ENCODE results near the gene TRIO. TPM values are rescaled to one million over a fixed set of nuclear protein-coding genes. Genes with fewer than 3 reads are reported as not detected.
A peak's percentile ranks its signal among the peaks of the same experiment; 100 is the strongest.
"Not testable (repeated sequence)": the region's sequence is repeated elsewhere in the genome, so short reads cannot be mapped to it uniquely, and the experiment has no call there.

TRIO gene
- total RNA-seq, 5 donors from 2014 or later (not counting 1 experiment from before 2014, with no cell fraction given) = 6.2 to 31.1 (median 11.8) TPM

DNA sequence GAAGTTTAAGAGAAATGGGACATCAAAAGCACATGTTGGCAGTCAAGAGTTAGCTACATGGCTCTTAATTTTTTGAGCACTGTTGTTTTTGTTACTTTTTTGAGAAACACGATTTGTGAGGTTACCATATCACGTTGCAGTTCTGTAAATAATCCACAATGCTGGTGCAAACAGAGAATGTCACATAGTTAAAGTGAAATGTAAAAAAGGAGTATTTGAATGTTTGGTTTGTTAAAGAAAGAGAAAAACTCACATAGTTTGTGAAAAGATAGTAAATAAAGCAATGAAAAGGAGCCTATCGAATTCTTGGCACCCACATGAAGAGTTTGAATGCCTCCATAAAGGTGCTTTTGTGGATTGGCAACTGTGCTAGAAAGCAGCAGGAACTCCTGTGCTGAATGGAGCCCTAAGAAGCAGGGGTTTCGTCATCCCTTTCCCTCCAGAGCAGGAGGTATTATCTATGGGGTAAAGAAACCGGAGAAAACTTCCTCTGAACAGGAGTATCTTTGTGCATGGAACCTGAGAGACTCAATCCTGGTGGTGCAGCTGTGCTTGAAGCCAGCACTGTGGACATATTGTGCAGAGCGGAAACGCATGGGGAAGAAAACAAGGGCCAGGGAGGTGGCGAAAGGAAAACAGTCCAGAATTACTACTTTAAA is 289.9 kb downstream of the TRIO start:
- Histone ChIP-seq H3K4me3 (ENCODE audit: control insufficient read depth in 1 of 2, extremely low read depth in 1 of 2, low read length in 1 of 2) (no peak overlapping the region), H3K9me3 (no peaks in the 10 kb centered on the region), H3K27me3 (replicated peaks in 1 of 2; ENCODE audit: control insufficient read depth in 2 of 2, extremely low read depth in 1 of 2, insufficient read depth in 2 of 2, low read length in 1 of 2) (no peaks in the 10 kb centered on the region), H3K27ac (ENCODE audit: low read length) (no peak overlapping the region), H3K4me1 (ENCODE audit: control insufficient read depth in 1 of 2, extremely low read depth in 1 of 2, insufficient read depth in 2 of 2, low read length in 2 of 2) (no peaks in the 10 kb centered on the region), H3K36me3 (ENCODE audit: control insufficient read depth in 2 of 2, extremely low read depth in 1 of 2, insufficient read depth in 1 of 2, low read length in 1 of 2) (no peaks in the 10 kb centered on the region)
- peaks cover 2 to 5% (median 3%) of the 10 kb centered on the region in 3 donors for H3K4me1 Mint-ChIP-seq
- DNase-seq = no peak
- WGBS (ENCODE audit: insufficient coverage) = 70% methylated on average over 2 of the region's 8 CpGs
- ATAC-seq (replicated peaks in 1 of 4) = no peak
- H3K27ac Mint-ChIP-seq = no peak overlapping the region
- H3K27me3 Mint-ChIP-seq = peaks cover 0 to under 1% of the 10 kb centered on the region in 2 donors
- ChIA-PET CTCF (no interaction called here), POLR2A (no interaction called here)
- no peaks in the 10 kb centered on the region for H3K9me3 Mint-ChIP-seq
- no peaks in the 10 kb centered on the region for H3K36me3 Mint-ChIP-seq
- no peak overlapping the region for H3K4me3 Mint-ChIP-seq

DNA sequence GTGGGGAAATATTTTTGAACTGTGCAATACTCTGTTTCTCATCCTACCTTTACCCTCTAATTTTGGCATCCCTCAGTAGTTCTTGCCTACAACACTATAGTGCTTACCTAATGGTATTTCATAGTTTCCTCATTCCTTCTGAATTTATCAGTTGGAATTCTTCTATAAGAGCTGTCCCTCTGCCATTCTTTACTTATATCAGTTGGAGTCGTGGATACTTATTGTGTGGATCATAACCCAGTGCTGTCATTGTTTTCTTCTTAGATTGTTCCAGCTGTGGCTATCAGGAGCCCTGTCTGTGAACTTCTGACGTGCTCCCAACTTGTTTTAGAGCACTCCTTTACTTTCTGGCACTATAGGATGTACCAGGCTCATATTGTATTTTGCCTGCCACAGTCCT is 292.3 kb downstream of the TRIO start:
- Histone ChIP-seq H3K36me3 (ENCODE audit: control insufficient read depth in 2 of 2, extremely low read depth in 1 of 2, insufficient read depth in 1 of 2, low read length in 1 of 2) (no peaks in the 10 kb centered on the region), H3K4me3 (ENCODE audit: control insufficient read depth in 1 of 2, extremely low read depth in 1 of 2, low read length in 1 of 2) (no peak overlapping the region), H3K9me3 (no peaks in the 10 kb centered on the region), H3K4me1 (ENCODE audit: control insufficient read depth in 1 of 2, extremely low read depth in 1 of 2, insufficient read depth in 2 of 2, low read length in 2 of 2) (no peaks in the 10 kb centered on the region), H3K27me3 (replicated peaks in 1 of 2; ENCODE audit: control insufficient read depth in 2 of 2, extremely low read depth in 1 of 2, insufficient read depth in 2 of 2, low read length in 1 of 2) (peaks cover 0 to 3% of the 10 kb centered on the region in 2 experiments), H3K27ac (ENCODE audit: low read length) (no peak overlapping the region)
- Mint-ChIP-seq H3K4me3 (no peak overlapping the region), H3K27ac (no peak overlapping the region), H3K27me3 (peaks cover 0 to 3% of the 10 kb centered on the region in 2 donors), H3K36me3 (no peaks in the 10 kb centered on the region), H3K4me1 (peaks cover 6 to 13% (median 10%) of the 10 kb centered on the region in 3 donors), H3K9me3 (no peaks in the 10 kb centered on the region)
- ATAC-seq (replicated peaks in 1 of 4) (no peak), DNase-seq (no peak)
- ChIA-PET POLR2A (no interaction called here), CTCF (no interaction called here)
- no CpG with 5 or more reads among the region's 2 CpGs for WGBS (ENCODE audit: insufficient coverage)

DNA sequence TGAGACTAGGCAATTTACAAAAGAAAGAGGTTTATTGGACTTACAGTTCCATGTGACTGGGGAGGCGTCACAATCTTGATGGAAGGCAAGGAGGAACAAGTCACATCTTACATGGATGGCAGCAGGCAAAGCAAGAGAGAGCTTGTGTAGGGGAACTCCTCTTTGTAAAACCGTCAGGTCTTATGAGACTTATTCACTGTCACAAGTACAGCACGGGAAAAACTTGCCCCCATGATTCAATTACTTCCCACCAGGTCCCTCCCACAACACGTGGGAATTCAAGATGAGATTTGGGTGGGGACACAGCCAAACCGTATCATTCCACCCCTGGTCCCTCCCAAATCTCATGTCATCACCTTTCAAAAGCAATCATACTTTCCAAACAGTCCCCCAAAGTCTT is 293.0 kb downstream of the TRIO start:
- ATAC-seq (replicated peaks in 1 of 4); H3K27me3 ChIP-seq (replicated peaks in 1 of 2; ENCODE audit: control insufficient read depth in 2 of 2, extremely low read depth in 1 of 2, insufficient read depth in 2 of 2, low read length in 1 of 2); H3K4me3 Mint-ChIP-seq; H3K4me1 ChIP-seq (ENCODE audit: control insufficient read depth in 1 of 2, extremely low read depth in 1 of 2, insufficient read depth in 2 of 2, low read length in 2 of 2); CTCF ChIA-PET; POLR2A ChIA-PET; H3K9me3 ChIP-seq; H3K36me3 ChIP-seq (ENCODE audit: control insufficient read depth in 2 of 2, extremely low read depth in 1 of 2, insufficient read depth in 1 of 2, low read length in 1 of 2); H3K36me3 Mint-ChIP-seq; H3K27ac ChIP-seq (ENCODE audit: low read length); H3K27me3 Mint-ChIP-seq; H3K9me3 Mint-ChIP-seq; H3K27ac Mint-ChIP-seq; DNase-seq; H3K4me3 ChIP-seq (ENCODE audit: control insufficient read depth in 1 of 2, extremely low read depth in 1 of 2, low read length in 1 of 2): not testable (repeated sequence)
- H3K4me1 Mint-ChIP-seq = peaks cover 6 to 13% (median 10%) of the 10 kb centered on the region in 3 donors
- 93% methylated on average over 2 of the region's 5 CpGs for WGBS (ENCODE audit: insufficient coverage)

DNA sequence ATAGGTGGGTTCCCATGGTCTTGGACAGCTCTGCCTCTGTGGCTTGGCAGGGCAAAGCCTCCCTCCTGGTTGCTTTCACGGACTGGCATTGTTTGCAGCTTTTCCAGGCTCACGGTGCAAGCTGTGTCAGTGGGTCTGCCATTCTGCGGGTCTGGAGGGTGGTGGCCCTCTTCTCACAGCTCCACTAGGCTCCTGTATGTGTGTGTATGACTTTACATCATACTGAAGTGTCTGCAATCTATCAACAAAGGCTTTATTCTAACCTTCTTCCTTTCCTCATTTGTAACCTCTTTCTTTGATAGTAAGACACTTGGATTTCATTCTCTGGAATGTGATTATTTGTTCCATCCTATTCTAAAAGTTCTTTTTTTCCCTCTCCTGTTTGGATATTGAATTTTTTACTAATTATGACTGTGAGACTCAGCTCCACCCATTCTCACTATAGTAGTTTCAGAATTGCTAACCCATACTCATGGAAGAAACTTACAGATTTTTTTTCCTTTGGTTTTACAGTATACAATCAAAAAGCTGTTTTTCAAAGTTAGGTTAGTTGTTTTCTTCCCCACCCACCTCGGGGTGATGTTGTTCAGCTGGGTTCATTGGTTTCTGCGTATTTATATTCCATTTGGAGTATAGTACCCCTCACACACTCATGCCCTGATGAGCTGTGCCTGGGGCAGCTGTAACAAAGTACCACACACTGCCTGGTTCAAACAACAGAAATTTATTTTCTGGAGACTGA is 293.8 kb downstream of the TRIO start:
- Histone ChIP-seq H3K4me1 (ENCODE audit: control insufficient read depth in 1 of 2, extremely low read depth in 1 of 2, insufficient read depth in 2 of 2, low read length in 2 of 2) (no peaks in the 10 kb centered on the region), H3K27ac (ENCODE audit: low read length) (no peak overlapping the region), H3K27me3 (replicated peaks in 1 of 2; ENCODE audit: control insufficient read depth in 2 of 2, extremely low read depth in 1 of 2, insufficient read depth in 2 of 2, low read length in 1 of 2) (peaks cover 0 to 3% of the 10 kb centered on the region in 2 experiments), H3K4me3 (ENCODE audit: control insufficient read depth in 1 of 2, extremely low read depth in 1 of 2, low read length in 1 of 2) (no peak overlapping the region), H3K36me3 (ENCODE audit: control insufficient read depth in 2 of 2, extremely low read depth in 1 of 2, insufficient read depth in 1 of 2, low read length in 1 of 2) (peaks cover 0 to 3% of the 10 kb centered on the region in 2 donors), H3K9me3 (no peaks in the 10 kb centered on the region)
- peaks cover 6 to 13% (median 10%) of the 10 kb centered on the region in 3 donors for H3K4me1 Mint-ChIP-seq
- no peaks in the 10 kb centered on the region for H3K9me3 Mint-ChIP-seq
- WGBS (ENCODE audit: insufficient coverage) = no CpG with 5 or more reads among the region's 5 CpGs
- peaks cover 0 to 3% of the 10 kb centered on the region in 2 donors for H3K27me3 Mint-ChIP-seq
- no peak overlapping the region for H3K27ac Mint-ChIP-seq
- POLR2A ChIA-PET = no interaction called here
- ATAC-seq (replicated peaks in 1 of 4) (no peak), DNase-seq (no peak)
- H3K36me3 Mint-ChIP-seq = no peaks in the 10 kb centered on the region
- CTCF ChIA-PET = no interaction called here
- no peak overlapping the region for H3K4me3 Mint-ChIP-seq

DNA sequence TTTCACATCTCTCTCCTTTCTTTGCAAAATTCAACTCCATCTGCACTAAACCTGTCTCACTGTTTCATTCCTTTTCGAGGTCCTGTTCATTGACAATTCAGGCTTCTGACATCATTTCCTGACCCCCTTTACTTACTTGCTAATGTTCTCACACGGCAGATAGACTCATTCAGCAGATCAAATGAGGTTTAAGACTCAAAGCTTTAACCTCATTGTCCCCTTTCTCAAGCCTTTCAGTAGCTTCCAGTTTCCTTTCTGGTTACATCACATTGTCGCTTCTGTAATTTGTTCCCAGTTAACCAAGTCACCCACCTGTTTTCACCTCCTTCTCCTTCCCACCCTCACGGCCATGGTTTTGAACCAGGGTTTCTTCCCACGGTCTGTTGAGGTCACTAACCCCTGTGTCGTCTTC is 295.1 kb downstream of the TRIO start:
- 21% methylated on average over 6 of the region's 6 CpGs for WGBS (ENCODE audit: insufficient coverage)
- Mint-ChIP-seq H3K4me1 (peaks cover 6 to 13% (median 8%) of the 10 kb centered on the region in 3 donors), H3K9me3 (no peaks in the 10 kb centered on the region), H3K36me3 (no peaks in the 10 kb centered on the region), H3K27me3 (peaks cover 0 to 3% of the 10 kb centered on the region in 2 donors), H3K27ac (no peak overlapping the region), H3K4me3 (no peak overlapping the region)
- no peaks in the 10 kb centered on the region for H3K9me3 ChIP-seq
- CTCF ChIA-PET = no interaction called here
- peaks cover 0 to 3% of the 10 kb centered on the region in 2 donors for H3K36me3 ChIP-seq (ENCODE audit: control insufficient read depth in 2 of 2, extremely low read depth in 1 of 2, insufficient read depth in 1 of 2, low read length in 1 of 2)
- POLR2A ChIA-PET = no interaction called here
- H3K4me1 ChIP-seq (ENCODE audit: control insufficient read depth in 1 of 2, extremely low read depth in 1 of 2, insufficient read depth in 2 of 2, low read length in 2 of 2) = no peaks in the 10 kb centered on the region
- DNase-seq (no peak), ATAC-seq (replicated peaks in 1 of 4) (peak in 1 of 4 experiments; percentile 59)
- no peak overlapping the region for H3K27ac ChIP-seq (ENCODE audit: low read length)
- H3K4me3 ChIP-seq (ENCODE audit: control insufficient read depth in 1 of 2, extremely low read depth in 1 of 2, low read length in 1 of 2) = no peak overlapping the region
- peaks cover 0 to 3% of the 10 kb centered on the region in 2 experiments for H3K27me3 ChIP-seq (replicated peaks in 1 of 2; ENCODE audit: control insufficient read depth in 2 of 2, extremely low read depth in 1 of 2, insufficient read depth in 2 of 2, low read length in 1 of 2)

DNA sequence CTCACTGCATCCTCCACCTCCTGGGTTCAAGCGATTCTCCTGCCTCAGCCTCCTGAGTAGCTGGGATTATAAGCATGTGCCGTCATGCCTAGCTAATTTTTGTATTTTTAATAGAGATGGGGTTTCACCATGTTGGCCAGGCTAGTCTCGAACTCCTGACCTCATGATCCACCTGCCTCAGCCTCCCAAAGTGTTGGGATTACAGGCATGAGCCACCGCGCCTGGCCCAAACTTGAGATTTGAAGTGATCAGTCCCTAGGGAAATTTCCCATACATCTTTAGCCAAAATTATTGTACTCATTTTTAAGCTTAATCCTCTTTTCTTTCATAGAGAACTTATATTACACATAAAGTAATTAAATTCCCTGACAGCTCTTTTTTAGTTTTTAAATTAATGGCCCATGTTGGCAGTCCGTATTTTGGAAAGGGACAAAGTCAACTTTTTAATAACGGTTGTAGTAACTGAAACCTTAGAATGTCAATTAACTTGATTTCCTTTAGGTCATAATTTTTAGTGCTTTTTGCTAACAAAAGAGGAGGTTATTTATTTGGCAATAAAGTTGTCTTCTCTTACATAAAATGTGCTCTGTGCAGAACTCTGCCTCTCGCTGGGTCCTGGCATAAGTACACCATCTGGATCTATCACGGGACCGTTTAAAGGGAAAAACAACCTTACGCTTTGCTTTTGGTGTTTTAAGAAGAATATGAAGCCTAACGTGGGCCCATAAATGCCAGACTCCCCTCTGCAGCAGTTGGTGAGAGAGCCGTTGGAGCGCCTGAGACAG is 296.1 kb downstream of the TRIO start:
- no peaks in the 10 kb centered on the region for H3K9me3 Mint-ChIP-seq
- H3K4me3 ChIP-seq (ENCODE audit: control insufficient read depth in 1 of 2, extremely low read depth in 1 of 2, low read length in 1 of 2) = no peak overlapping the region
- H3K27ac ChIP-seq (ENCODE audit: low read length) = no peak overlapping the region
- H3K4me3 Mint-ChIP-seq = no peak overlapping the region
- H3K27me3 ChIP-seq (replicated peaks in 1 of 2; ENCODE audit: control insufficient read depth in 2 of 2, extremely low read depth in 1 of 2, insufficient read depth in 2 of 2, low read length in 1 of 2) = peaks cover 0 to 3% of the 10 kb centered on the region in 2 experiments
- H3K36me3 Mint-ChIP-seq = no peaks in the 10 kb centered on the region
- ChIA-PET CTCF (no interaction called here), POLR2A (no interaction called here)
- peaks cover 0 to 3% of the 10 kb centered on the region in 2 donors for H3K36me3 ChIP-seq (ENCODE audit: control insufficient read depth in 2 of 2, extremely low read depth in 1 of 2, insufficient read depth in 1 of 2, low read length in 1 of 2)
- H3K27ac Mint-ChIP-seq = no peak overlapping the region
- 66% methylated on average over 3 of the region's 14 CpGs for WGBS (ENCODE audit: insufficient coverage)
- H3K27me3 Mint-ChIP-seq = peaks cover 0 to 3% of the 10 kb centered on the region in 2 donors
- H3K4me1 ChIP-seq (ENCODE audit: control insufficient read depth in 1 of 2, extremely low read depth in 1 of 2, insufficient read depth in 2 of 2, low read length in 2 of 2) = no peaks in the 10 kb centered on the region
- H3K9me3 ChIP-seq = no peaks in the 10 kb centered on the region
- H3K4me1 Mint-ChIP-seq = peaks cover 6 to 13% (median 8%) of the 10 kb centered on the region in 3 donors
- no peak for ATAC-seq (replicated peaks in 1 of 4)
- no peak for DNase-seq

All from T-cell (primary cell).